KOPT-K1 (cell line): ENCODE data around the gene WNT10A.

Source experiments
- H3K27ac ChIP-seq: fragments of 200-600 bp; sonication (generic); 2 replicates; pipeline ENCODE4 v1.5.1; 2016; ENCODE audit warnings: antibody characterized with exemption, mild to moderate bottlenecking, low read depth, low read length; ENCODE audit not compliant: poor library complexity, severe bottlenecking
- H3K36me3 ChIP-seq: fragments of 200-600 bp; sonication (generic); 2 replicates; pipeline ENCODE4 v1.5.1; 2017; ENCODE audit warnings: antibody characterized with exemption, mild to moderate bottlenecking, low read length, moderate library complexity; ENCODE audit not compliant: insufficient read depth
- H3K9me3 ChIP-seq: fragments of 200-600 bp; sonication (generic); 2 replicates; pipeline ENCODE4 v1.5.1; 2017; ENCODE audit warnings: antibody characterized with exemption, low read length, mild to moderate bottlenecking; ENCODE audit not compliant: insufficient read depth, poor library complexity, severe bottlenecking

WNT10A gene

GRCh38 chr2:218879776-218880101 is 913 bp upstream of the WNT10A start:
- H3K9me3 ChIP-seq: no peaks in the 10 kb centered on the region
- H3K36me3 ChIP-seq: no peaks in the 10 kb centered on the region
- no peak overlapping the region for H3K27ac ChIP-seq

GRCh38 chr2:218880859-218881594 is 375 bp downstream of the WNT10A start:
- Histone ChIP-seq H3K27ac (no peak overlapping the region), H3K36me3 (no peaks in the 10 kb centered on the region)

GRCh38 chr2:218881744-218882460 is 1.2 kb downstream of the WNT10A start:
- Histone ChIP-seq H3K27ac (no peak overlapping the region), H3K9me3 (no peaks in the 10 kb centered on the region), H3K36me3 (no peaks in the 10 kb centered on the region)

More at GRCh38 chr2:218880859-218881594, 375 bp downstream of the WNT10A start:
- no peaks in the 10 kb centered on the region for H3K9me3 ChIP-seq

GRCh38 chr2:218882461-218882816 is 1.8 kb downstream of the WNT10A start:
- Histone ChIP-seq H3K36me3 (no peaks in the 10 kb centered on the region), H3K9me3 (no peaks in the 10 kb centered on the region), H3K27ac (no peak overlapping the region)

GRCh38 chr2:218882866-218883366 is 2.3 kb downstream of the WNT10A start:
- Histone ChIP-seq H3K36me3 (no peaks in the 10 kb centered on the region), H3K9me3 (no peaks in the 10 kb centered on the region), H3K27ac (no peak overlapping the region)

GRCh38 chr2:218883491-218884490 is 3.1 kb downstream of the WNT10A start:
- Histone ChIP-seq H3K36me3 (no peaks in the 10 kb centered on the region), H3K9me3 (no peaks in the 10 kb centered on the region), H3K27ac (no peak overlapping the region)

GRCh38 chr2:218884519-218884918 is 3.9 kb downstream of the WNT10A start:
- Histone ChIP-seq H3K27ac (no peak overlapping the region), H3K9me3 (no peaks in the 10 kb centered on the region), H3K36me3 (no peaks in the 10 kb centered on the region)

GRCh38 chr2:218885981-218886947 is 5.6 kb downstream of the WNT10A start:
- Histone ChIP-seq H3K27ac (no peak overlapping the region), H3K9me3 (no peaks in the 10 kb centered on the region), H3K36me3 (no peaks in the 10 kb centered on the region)

GRCh38 chr2:218887079-218887478 is 6.4 kb downstream of the WNT10A start:
- H3K36me3 ChIP-seq: no peaks in the 10 kb centered on the region
- H3K9me3 ChIP-seq: no peaks in the 10 kb centered on the region
- no peak overlapping the region for H3K27ac ChIP-seq

GRCh38 chr2:218888341-218888740 is 7.7 kb downstream of the WNT10A start:
- Histone ChIP-seq H3K9me3 (no peaks in the 10 kb centered on the region), H3K27ac (no peak overlapping the region), H3K36me3 (no peaks in the 10 kb centered on the region)

- no peaks in the 10 kb centered on the region for H3K36me3 ChIP-seq
- H3K27ac ChIP-seq: no peak overlapping the region
- H3K9me3 ChIP-seq: no peaks in the 10 kb centered on the region
Observed at GRCh38 chr2:218889937-218890336, 9.3 kb downstream of the WNT10A start.

- Histone ChIP-seq H3K9me3 (no peaks in the 10 kb centered on the region), H3K36me3 (no peaks in the 10 kb centered on the region), H3K27ac (no peak overlapping the region)
Observed at GRCh38 chr2:218890369-218890768, 9.7 kb downstream of the WNT10A start.

GRCh38 chr2:218891275-218892135 is 10.9 kb downstream of the WNT10A start:
- no peak overlapping the region for H3K27ac ChIP-seq
- H3K36me3 ChIP-seq: no peaks in the 10 kb centered on the region
- H3K9me3 ChIP-seq: no peaks in the 10 kb centered on the region
